HFF-Myc (cell line): ENCODE measurements around the gene MAML2.

Experiments used
- DNase-seq: peaks from one replicate; pipeline ENCODE4 v3.0.0-alpha.2; 2011; ENCODE audit warnings: low read depth; ENCODE audit errors: extremely low read depth
- H3K4me3 ChIP-seq: replicated peaks from 2 replicates; pipeline ENCODE4 v1.5.1; 2011; ENCODE audit warnings: low read depth, mild to moderate bottlenecking, control low read depth, low read length
- CTCF ChIP-seq: IDR thresholded peaks from 2 replicates; pipeline ENCODE4 v1.5.1; 2012; ENCODE audit warnings: mild to moderate bottlenecking, low read depth, low read length, control low read depth; ENCODE audit errors: missing control alignments

Gene MAML2

GRCh38 chr11:96073536-96073935, 269.5 kb downstream of the MAML2 start:
- TF ChIP-seq CTCF, result no peak
- DNase-seq, result no peak

GRCh38 chr11:96072592-96072991, 270.4 kb downstream of the MAML2 start:
- DNase-seq, result no peak
- TF ChIP-seq CTCF, result no peak
- H3K4me3 ChIP-seq, result no peak overlapping the region

More at GRCh38 chr11:96073536-96073935, 269.5 kb downstream of the MAML2 start:
- no peak overlapping the region for H3K4me3 ChIP-seq

- no peak for TF ChIP-seq CTCF
- no peak overlapping the region for H3K4me3 ChIP-seq
- DNase-seq, result no peak
These were observed 272.5 kb downstream of the MAML2 start for GRCh38 chr11:96070453-96070852.

- DNase-seq, result no peak
- no peak for TF ChIP-seq CTCF
- H3K4me3 ChIP-seq, result no peak overlapping the region
These were observed 275.8 kb downstream of the MAML2 start for GRCh38 chr11:96067160-96067559.

- no peak for TF ChIP-seq CTCF
- no peak for DNase-seq
- H3K4me3 ChIP-seq, result no peak overlapping the region
These were observed 277.6 kb downstream of the MAML2 start for GRCh38 chr11:96065379-96065778.

GRCh38 chr11:96063886-96064285, 279.1 kb downstream of the MAML2 start:
- DNase-seq, result no peak
- H3K4me3 ChIP-seq, result no peak overlapping the region
- no peak for TF ChIP-seq CTCF

- H3K4me3 ChIP-seq, result no peak overlapping the region
- no peak for TF ChIP-seq CTCF
- no peak for DNase-seq
These were observed 279.9 kb downstream of the MAML2 start for GRCh38 chr11:96063053-96063452.
